HG03060 (cell line): ENCODE data around the gene BRMS1L.

Source experiments
- ATAC-seq: cut with Tn5 transposase; IDR thresholded peaks from one replicate; pipeline ENCODE4 v1.9.1; 2021; ENCODE audit warnings: low read depth, moderate number of reproducible peaks; ENCODE audit not compliant: unreplicated experiment

The BRMS1L gene

GRCh38 chr14:35911097-35911496 is 85.0 kb downstream of the BRMS1L start:
- ATAC-seq: no peak

DNA sequence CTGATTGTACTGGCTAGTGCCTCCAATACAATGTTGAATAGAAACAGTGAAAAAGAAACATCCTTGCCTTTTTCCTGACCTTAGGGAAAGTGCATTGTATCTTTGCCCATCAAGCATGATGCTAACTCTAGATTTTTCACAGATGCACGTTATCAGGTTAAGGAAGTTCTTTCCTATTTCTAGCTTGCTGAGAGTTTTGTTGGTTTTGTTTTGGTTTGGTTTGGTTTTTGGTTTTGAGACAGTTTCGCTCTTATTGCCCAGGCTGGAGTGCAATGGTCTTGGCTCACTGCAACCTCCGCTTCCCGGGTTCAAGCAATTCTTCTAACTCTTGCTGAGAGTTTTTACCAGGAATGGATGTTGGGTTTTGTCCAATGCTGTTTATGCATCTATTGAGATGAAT is 89.0 kb downstream of the BRMS1L start:
- no peak for ATAC-seq

DNA sequence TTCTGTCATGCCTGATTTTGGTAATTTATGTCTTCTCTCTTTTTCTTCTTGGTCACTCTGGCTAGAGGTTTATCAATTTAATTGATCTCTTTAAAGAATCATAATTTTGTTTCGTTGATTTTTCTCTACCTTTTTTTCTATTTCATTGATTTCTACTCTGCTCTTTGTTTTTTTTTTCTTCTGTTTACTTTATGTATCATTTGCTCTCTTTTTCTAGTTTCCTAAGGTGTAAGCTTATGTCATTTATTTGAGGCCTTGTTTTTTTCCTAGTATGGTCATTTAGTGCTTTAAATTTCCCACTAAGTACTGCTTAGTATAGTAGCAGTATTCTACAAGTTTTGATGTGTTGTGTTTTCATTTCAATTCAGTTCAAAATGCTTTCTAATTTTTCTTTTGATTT is 89.6 kb downstream of the BRMS1L start:
- ATAC-seq: no peak
